ENCODE results near the gene HABP4. TPM values are rescaled to one million over a fixed set of nuclear protein-coding genes. Genes with fewer than 3 reads are reported as not detected.
"Not testable (repeated sequence)": the region's sequence is repeated elsewhere in the genome, so short reads cannot be mapped to it uniquely, and the experiment has no call there.

The HABP4 gene
- polyA plus RNA-seq, 1 experiment = 9.2 TPM

- ChIA-PET CTCF (no interaction called here), POLR2A (no interaction called here)
- Histone ChIP-seq H3K4me3 (ENCODE audit: low read depth, low read length) (no peak overlapping the region), H3K36me3 (ENCODE audit: control insufficient read depth, insufficient read depth, low read length) (no peaks in the 10 kb centered on the region; the same call in 1 of the 2 replicates), H3K27me3 (ENCODE audit: control insufficient read depth, insufficient read depth, low read length) (no peaks in the 10 kb centered on the region)
- no peak for DNase-seq (ENCODE audit: low read depth)
- no peak for TF ChIP-seq CTCF (IDR thresholded peaks at IDR 0.05; ENCODE audit: insufficient read depth, low read depth, low read length)
Observed at GRCh38 chr9:96501633-96502538, 51.9 kb downstream of the HABP4 start.

- ChIA-PET CTCF (no interaction called here), POLR2A (no interaction called here)
- no peak for DNase-seq (ENCODE audit: low read depth)
- TF ChIP-seq CTCF (IDR thresholded peaks at IDR 0.05; ENCODE audit: insufficient read depth, low read depth, low read length) = no peak
- no peak overlapping the region for H3K4me3 ChIP-seq (ENCODE audit: low read depth, low read length)
- no peaks in the 10 kb centered on the region for H3K27me3 ChIP-seq (ENCODE audit: control insufficient read depth, insufficient read depth, low read length)
- no peaks in the 10 kb centered on the region; the same call in 1 of the 2 replicates for H3K36me3 ChIP-seq (ENCODE audit: control insufficient read depth, insufficient read depth, low read length)
Observed at GRCh38 chr9:96502539-96503373, 52.8 kb downstream of the HABP4 start.

- DNase-seq (ENCODE audit: low read depth); POLR2A ChIA-PET; H3K27me3 ChIP-seq (ENCODE audit: control insufficient read depth, insufficient read depth, low read length); CTCF ChIA-PET; H3K4me3 ChIP-seq (ENCODE audit: low read depth, low read length); H3K36me3 ChIP-seq (ENCODE audit: control insufficient read depth, insufficient read depth, low read length): not testable (repeated sequence)
Observed at GRCh38 chr9:96503374-96503748, 53.4 kb downstream of the HABP4 start.

DNA sequence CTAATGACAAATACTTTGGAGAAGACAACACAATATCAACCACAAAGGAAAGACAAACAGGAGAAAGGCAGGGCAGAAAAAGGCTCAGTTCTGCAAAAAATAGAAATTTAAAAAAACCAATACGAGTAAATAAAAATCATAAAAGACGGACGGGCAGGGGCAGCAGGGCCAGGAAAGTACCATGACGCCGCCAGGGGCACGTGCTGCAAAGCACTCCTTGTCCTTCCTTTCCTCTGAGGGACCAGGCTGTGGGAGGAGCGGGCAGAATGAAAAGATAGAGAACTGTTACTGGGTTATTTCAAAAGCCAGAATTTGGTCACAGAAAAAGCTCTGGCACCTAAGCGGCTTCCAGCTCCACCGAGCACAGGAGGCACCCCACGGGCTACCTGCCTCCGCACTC is 53.9 kb downstream of the HABP4 start:
- H3K27me3 ChIP-seq (ENCODE audit: control insufficient read depth, insufficient read depth, low read length) = no peaks in the 10 kb centered on the region
- no peak for TF ChIP-seq CTCF (IDR thresholded peaks at IDR 0.05; ENCODE audit: insufficient read depth, low read depth, low read length)
- no peak for DNase-seq (ENCODE audit: low read depth)
- CTCF ChIA-PET = no interaction called here
- POLR2A ChIA-PET = no interaction called here
- H3K36me3 ChIP-seq (ENCODE audit: control insufficient read depth, insufficient read depth, low read length) = no peaks in the 10 kb centered on the region; the same call in 1 of the 2 replicates
- H3K4me3 ChIP-seq (ENCODE audit: low read depth, low read length) = no peak overlapping the region

GRCh38 chr9:96505316-96505991 is 55.5 kb downstream of the HABP4 start:
- CTCF ChIA-PET = interaction anchor here (1.2 kb wide), 1 partner anchor 24 kb away, joined by 3 read pairs; no protein-coding TSS in a partner anchor
- POLR2A ChIA-PET = no interaction called here
- H3K4me3 ChIP-seq (ENCODE audit: low read depth, low read length) = no peak overlapping the region
- no peaks in the 10 kb centered on the region for H3K36me3 ChIP-seq (ENCODE audit: control insufficient read depth, insufficient read depth, low read length)
- no peak for DNase-seq (ENCODE audit: low read depth)
- no peaks in the 10 kb centered on the region for H3K27me3 ChIP-seq (ENCODE audit: control insufficient read depth, insufficient read depth, low read length)
- no peak for TF ChIP-seq CTCF (IDR thresholded peaks at IDR 0.05; ENCODE audit: insufficient read depth, low read depth, low read length)

Data from BJ (cell line).